ENCODE measurements around the gene NARF.
A peak's percentile ranks its signal among the peaks of the same experiment; 100 is the strongest.
"Not testable (repeated sequence)": the region's sequence is repeated elsewhere in the genome, so short reads cannot be mapped to it uniquely, and the experiment has no call there.

NARF gene

GRCh38 chr17:82503728-82504308 is 45.3 kb downstream of the NARF start:
- no peak for DNase-seq

- no peak for DNase-seq
These were observed 46.8 kb downstream of the NARF start for GRCh38 chr17:82505296-82505695.

- peak; percentile 61 for DNase-seq
These were observed 47.9 kb downstream of the NARF start for GRCh38 chr17:82506402-82506801.

DNA sequence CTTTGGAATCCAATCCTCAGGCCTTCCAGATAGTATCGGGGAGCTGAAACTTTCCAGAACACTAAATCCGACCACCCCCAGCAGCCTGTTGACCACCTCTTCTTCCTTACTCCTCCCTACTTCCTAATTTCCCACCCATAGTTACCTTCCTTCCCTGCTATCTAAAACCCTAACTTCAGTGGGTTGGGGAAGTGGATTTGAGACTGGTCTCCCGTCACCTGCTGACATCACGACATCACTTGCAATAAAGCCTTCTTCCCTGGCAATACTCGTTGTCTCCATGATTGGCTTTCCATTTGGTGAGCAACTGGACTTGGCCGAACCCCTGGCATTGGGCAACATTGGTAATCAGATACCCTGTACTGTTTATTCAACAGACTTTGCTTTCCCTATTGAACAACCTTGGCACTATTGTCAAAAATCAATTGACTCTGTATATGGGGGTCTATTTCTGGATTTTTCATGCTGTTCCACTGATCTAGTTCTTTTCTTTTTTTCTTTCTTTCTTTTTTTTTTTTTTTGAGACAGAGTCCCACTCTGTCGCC is 49.2 kb downstream of the NARF start:
- DNase-seq = no peak

GRCh38 chr17:82511642-82512041 is 53.1 kb downstream of the NARF start:
- not testable (repeated sequence) for DNase-seq

DNA sequence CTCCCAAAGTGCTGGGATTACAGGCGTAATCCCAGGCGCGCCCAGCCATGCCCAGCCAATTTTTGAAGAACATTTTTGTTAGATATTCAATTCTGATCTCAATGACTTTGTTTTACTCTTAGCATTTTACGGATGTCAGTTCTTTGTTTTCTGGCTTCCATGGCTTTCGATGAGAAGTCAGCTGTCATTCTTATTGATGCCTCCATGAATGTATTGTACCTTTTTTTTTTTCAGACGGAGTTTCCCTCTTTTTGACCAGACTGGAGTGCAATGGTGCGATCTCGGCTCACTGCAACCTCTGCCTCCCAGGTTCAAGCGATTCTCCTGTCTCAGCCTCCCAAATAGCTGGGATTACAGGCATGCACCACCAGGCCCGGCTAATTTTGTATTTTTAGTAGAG is 55.3 kb downstream of the NARF start:
- not testable (repeated sequence) for DNase-seq

DNA sequence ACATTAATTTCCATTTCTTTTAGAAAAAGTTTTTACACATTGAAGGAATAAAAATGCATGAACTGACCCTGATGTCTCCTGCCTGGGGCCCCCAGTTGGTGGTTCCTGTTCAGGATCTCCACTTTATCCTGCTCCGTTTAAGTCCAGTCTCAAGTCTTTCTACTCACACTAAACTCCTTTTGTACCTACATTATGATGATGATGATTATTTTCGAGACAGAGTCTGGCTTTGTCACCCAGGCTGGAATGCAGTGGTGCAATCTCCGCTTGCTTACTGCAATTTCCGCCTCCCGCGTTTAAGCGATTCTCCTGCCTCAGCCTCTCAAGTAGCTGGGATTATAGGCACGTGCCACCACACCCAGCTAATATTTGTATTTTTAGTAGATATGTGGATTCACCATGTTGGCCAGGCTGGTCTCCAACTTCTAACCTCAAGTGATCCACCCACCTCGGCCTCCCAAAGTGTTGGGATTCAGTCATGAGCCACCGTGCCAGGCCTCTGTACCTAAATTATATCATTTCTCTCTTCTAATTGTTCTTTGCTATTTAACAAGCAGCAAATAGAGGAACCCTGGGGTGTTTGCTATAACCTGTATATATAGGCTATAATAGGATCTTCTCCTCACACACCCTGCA is 58.8 kb downstream of the NARF start:
- DNase-seq = no peak

DNA sequence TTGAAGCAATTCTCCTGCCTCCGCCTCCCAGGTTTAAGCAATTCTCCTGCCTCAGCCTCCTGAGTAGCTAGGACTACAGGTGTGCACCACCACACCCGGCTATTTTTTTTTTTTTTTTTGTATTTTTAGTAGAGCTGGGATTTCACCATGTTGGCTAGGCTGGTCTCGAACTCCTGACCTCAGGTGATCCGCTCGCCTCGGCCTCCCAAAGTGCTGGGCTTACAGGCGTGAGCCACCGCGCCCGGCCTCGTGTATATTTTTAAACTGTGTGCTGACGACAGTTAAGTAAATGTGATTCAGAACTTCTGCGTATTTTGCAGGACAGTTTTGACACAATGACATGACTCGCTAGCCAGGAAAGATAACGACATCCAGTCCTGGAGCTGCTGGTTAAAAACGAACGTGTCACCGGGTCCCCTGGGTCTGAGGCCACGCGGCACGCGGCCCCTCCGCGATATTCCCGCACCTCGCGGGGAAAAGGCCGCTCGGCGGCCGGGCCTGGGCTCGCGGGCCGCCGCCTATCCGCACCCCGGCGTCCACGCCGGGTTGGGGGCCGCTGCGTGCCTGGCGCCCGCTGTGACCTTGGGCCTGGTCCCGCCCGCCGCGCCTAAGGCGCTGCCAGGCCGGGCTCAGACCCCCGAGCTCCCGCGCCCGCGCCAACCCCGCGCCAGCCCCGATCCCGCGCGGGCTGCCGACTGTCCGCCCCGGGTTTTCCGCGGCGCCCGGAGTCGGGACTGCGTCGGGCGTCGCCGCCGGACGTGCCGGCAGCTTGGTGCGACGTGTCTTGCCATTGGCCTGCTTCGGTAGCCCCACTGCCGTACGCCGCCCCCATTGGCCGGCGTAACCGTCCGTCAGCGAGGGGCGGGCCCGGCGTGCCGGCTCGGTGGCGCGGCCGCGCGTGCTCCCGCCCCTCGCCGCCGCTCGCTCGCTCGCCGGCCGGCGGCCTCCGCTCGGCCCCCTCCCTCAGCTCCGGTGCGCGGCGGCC is 60.6 kb downstream of the NARF start, which contains the start of gene FOXK2:
Gene FOXK2 (plus strand): TSS at position 907 of the 985 bp plus-strand sequence. CDS start 157 bp downstream, outside the sequence.
- peak; percentile 94 for DNase-seq

GRCh38 chr17:82519971-82520903 is 61.7 kb downstream of the NARF start:
- DNase-seq = no peak

DNA sequence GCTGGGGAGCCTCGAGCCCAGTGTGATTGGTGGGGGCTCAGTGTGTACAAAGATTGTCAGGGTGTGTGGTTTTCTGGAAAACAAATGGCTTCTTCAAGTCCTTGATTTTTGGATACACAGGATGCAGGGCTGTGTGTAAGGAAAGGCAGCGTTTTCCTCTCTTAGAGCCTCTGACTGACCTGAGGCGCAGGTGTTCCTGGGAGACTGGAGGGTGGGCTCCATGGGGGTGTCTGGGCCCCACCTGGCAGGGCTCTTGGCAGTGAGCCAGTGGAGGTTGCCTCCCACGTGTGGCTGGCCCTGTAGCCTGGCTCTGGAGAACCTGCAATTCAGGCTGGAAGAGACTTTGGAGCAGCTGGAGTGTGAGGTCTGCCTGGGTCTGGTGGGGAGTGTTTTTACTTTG is 66.0 kb downstream of the NARF start:
- DNase-seq = no peak

GRCh38 chr17:82525712-82526111 is 67.2 kb downstream of the NARF start:
- no peak for DNase-seq

- DNase-seq = no peak
These were observed 69.4 kb downstream of the NARF start for GRCh38 chr17:82527898-82528297.

GRCh38 chr17:82528484-82529265 is 70.1 kb downstream of the NARF start:
- DNase-seq = no peak

- DNase-seq = no peak
These were observed 71.4 kb downstream of the NARF start for GRCh38 chr17:82529914-82530300.

- DNase-seq = peak; percentile 8
These were observed 72.9 kb downstream of the NARF start for GRCh38 chr17:82531431-82531881.

DNA sequence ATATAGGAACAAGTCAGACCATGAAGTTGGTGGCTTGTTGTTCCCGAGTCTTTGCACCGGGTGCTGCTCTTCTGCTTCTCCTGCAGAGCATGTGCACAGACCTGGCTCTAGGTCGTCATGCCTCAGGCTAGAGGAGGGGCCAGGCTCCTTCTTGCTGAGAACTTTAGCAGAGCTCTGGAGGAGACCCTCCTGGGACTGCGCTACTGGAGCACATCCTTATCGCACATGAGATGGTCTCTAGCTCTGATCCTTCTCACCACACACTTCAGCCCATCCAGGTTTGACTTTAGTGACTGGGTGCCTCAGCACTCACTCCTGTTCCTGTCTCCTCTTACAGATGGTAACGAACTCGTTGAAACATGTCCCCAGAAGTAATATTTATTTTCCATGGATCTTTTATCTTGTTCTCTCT is 75.9 kb downstream of the NARF start:
- DNase-seq = no peak

DNA sequence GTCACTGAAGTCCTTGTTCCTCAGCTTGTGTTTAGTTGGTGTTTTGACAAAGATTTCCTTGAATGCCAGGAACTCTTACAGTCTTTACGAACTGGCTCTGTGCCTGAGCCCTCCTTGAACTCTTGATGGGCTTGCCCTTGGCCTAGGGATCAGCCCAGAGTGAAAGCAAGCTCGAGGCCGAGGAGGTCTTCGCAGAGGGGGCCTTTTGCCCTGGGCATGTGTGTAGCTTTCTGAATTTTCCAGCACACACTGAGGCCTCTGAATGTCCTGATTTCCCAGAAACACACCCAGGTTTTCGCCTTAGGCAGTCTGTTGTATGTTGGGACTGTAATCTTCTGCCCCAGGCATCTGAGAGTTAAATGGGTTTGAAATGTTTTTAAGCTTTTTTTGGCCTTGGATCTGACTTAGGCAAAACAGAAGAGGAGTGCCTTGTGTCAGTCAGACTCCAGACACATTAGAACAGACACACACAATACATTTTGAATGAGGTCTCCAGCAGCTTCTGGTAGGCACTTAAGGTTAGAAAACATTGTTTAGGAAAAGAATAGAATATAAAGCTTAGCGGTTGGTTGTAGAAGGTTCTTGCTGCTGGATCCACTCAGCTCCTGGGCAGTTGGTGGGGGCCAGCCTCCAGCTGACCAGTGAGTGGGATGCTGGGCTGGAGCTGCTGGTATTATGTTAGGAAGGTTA is 78.1 kb downstream of the NARF start:
- no peak for DNase-seq

DNA sequence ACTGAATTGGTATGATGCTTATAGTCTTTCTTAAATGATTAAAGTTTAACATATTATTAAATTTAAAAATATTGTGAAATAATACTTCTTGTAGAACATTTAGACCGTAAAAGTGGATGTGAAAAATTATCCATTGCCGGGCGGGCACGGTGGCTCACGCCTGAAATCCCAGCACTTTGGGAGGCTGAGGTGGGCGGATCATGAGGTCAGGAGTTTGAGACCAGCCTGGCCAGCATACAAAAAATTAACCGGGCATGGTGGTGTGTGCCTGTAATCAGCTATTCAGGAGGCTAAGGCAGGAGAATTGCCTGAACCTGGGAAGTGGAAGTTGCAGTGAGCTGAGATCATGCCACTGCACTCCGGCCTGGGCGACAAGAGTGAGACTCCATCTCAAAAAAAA is 78.7 kb downstream of the NARF start:
- DNase-seq = not testable (repeated sequence)

- not testable (repeated sequence) for DNase-seq
These were observed 80.5 kb downstream of the NARF start for GRCh38 chr17:82539076-82539475.
